Central memory CD4-positive, alpha-beta T cell (primary cell): Measurements from ENCODE around the gene RADIL.

Experiments used
- DNase-seq: peaks from one replicate; pipeline ENCODE4 v3.0.0; 2022

Gene RADIL

GRCh38 chr7:4849390-4849789, 34.1 kb downstream of the RADIL start:
- peak; percentile 8 for DNase-seq

- no peak for DNase-seq
Observed at GRCh38 chr7:4845740-4846142, 37.8 kb downstream of the RADIL start.

GRCh38 chr7:4842319-4843064, 41.0 kb downstream of the RADIL start:
- no peak for DNase-seq

- no peak for DNase-seq
Observed at GRCh38 chr7:4841836-4842235, 41.7 kb downstream of the RADIL start.

GRCh38 chr7:4841007-4841784, 42.3 kb downstream of the RADIL start:
- DNase-seq: no peak

GRCh38 chr7:4840079-4840501, 43.4 kb downstream of the RADIL start:
- no peak for DNase-seq

GRCh38 chr7:4838626-4839334, 44.7 kb downstream of the RADIL start:
- no peak for DNase-seq

- no peak for DNase-seq
Observed at GRCh38 chr7:4837803-4838625, 45.5 kb downstream of the RADIL start.

GRCh38 chr7:4837041-4837802, 46.3 kb downstream of the RADIL start:
- no peak for DNase-seq

GRCh38 chr7:4836206-4836661, 47.3 kb downstream of the RADIL start:
- DNase-seq: no peak

GRCh38 chr7:4835398-4836205, 47.9 kb downstream of the RADIL start:
- no peak for DNase-seq

- no peak for DNase-seq
Observed at GRCh38 chr7:4834601-4835397, 48.7 kb downstream of the RADIL start.

- no peak for DNase-seq
Observed at GRCh38 chr7:4833691-4834600, 49.6 kb downstream of the RADIL start.

GRCh38 chr7:4833176-4833575, 50.3 kb downstream of the RADIL start:
- no peak for DNase-seq

GRCh38 chr7:4832711-4833110, 50.8 kb downstream of the RADIL start:
- no peak for DNase-seq

GRCh38 chr7:4831723-4832495, 51.6 kb downstream of the RADIL start:
- no peak for DNase-seq

GRCh38 chr7:4830176-4830575, 53.3 kb downstream of the RADIL start:
- DNase-seq: peak; percentile 26
